PFSK-1 (cell line): ENCODE results near the gene CNIH2.

Source experiments
- FOXP2 ChIP-seq: optimal IDR thresholded peaks from 2 replicates; pipeline ENCODE3; 2011; ENCODE audit warnings: borderline replicate concordance, control low read depth, inconsistent platforms; ENCODE audit not compliant: insufficient read depth; ENCODE audit errors: extremely low read length, extremely low read depth
- POLR2AphosphoS5 ChIP-seq: IDR thresholded peaks from 2 replicates; pipeline ENCODE4 v1.6.1; 2012; ENCODE audit warnings: low read depth, mild to moderate bottlenecking, control low read depth, low read length, moderate library complexity
- REST ChIP-seq, 2 experiments: IDR thresholded peaks; 2 replicates each; pipeline versions ENCODE4 v1.6.1 to v1.8.0; 2011 to 2012; ENCODE audit warnings: low read depth in 2 of 2, low read length in 2 of 2, control low read depth in 1 of 2, inconsistent platforms in 1 of 2, mild to moderate bottlenecking in 1 of 2, moderate library complexity in 1 of 2; ENCODE audit not compliant: insufficient read depth in 1 of 2
- SIN3A ChIP-seq: IDR thresholded peaks from 2 replicates; pipeline ENCODE4 v1.6.1; 2012; ENCODE audit warnings: mild to moderate bottlenecking, low read length, moderate library complexity, borderline replicate concordance; ENCODE audit not compliant: insufficient read depth
- TAF1 ChIP-seq: IDR thresholded peaks from 2 replicates; pipeline ENCODE4 v1.6.1; 2012; ENCODE audit warnings: low read length, control low read depth, borderline replicate concordance; ENCODE audit not compliant: insufficient read depth

Gene CNIH2

GRCh38 chr11:66315921-66316811 is 38.2 kb downstream of the CNIH2 start:
- TF ChIP-seq POLR2AphosphoS5 (no peak), REST (IDR thresholded peaks at IDR 0.05; ENCODE audit: insufficient read depth in 1 of 2, low read depth in 2 of 2, low read length in 2 of 2) (no peak), TAF1 (no peak), SIN3A (no peak), FOXP2 (no peak)

GRCh38 chr11:66316849-66317251 is 38.9 kb downstream of the CNIH2 start, which contains the start of gene CD248:
Gene CD248 (minus strand): TSS chr11:66317044. CDS start chr11:66317027, 17 bp downstream.
- no peak for TF ChIP-seq REST (IDR thresholded peaks at IDR 0.05; ENCODE audit: insufficient read depth in 1 of 2, low read depth in 2 of 2, low read length in 2 of 2)
- TF ChIP-seq POLR2AphosphoS5: peak; percentile 67
- no peak for TF ChIP-seq SIN3A
- TF ChIP-seq FOXP2: no peak
- TF ChIP-seq TAF1: peak; percentile 40; the same call in 1 of the 2 replicates

GRCh38 chr11:66317322-66317722 is 39.3 kb downstream of the CNIH2 start:
- no peak; the same call in 1 of the 2 replicates for TF ChIP-seq POLR2AphosphoS5
- no peak for TF ChIP-seq REST (IDR thresholded peaks at IDR 0.05; ENCODE audit: insufficient read depth in 1 of 2, low read depth in 2 of 2, low read length in 2 of 2)
- TF ChIP-seq TAF1: no peak
- no peak for TF ChIP-seq FOXP2
- TF ChIP-seq SIN3A: no peak

- TF ChIP-seq SIN3A: no peak
- TF ChIP-seq TAF1: no peak
- no peak for TF ChIP-seq POLR2AphosphoS5
- no peak for TF ChIP-seq REST (IDR thresholded peaks at IDR 0.05; ENCODE audit: insufficient read depth in 1 of 2, low read depth in 2 of 2, low read length in 2 of 2)
- TF ChIP-seq FOXP2: no peak
These were observed 40.0 kb downstream of the CNIH2 start for GRCh38 chr11:66317723-66318599.
